PC-3 (cell line): ENCODE results near the gene GSC2. TPM values are rescaled to one million over a fixed set of nuclear protein-coding genes. Genes with fewer than 3 reads are reported as not detected.

Experiments
- ATAC-seq: fragments of 200-7000 bp; cut with Tn5 transposase; 2 replicates; pipeline ENCODE4 v1.9.1; 2020; ENCODE audit warnings: mild to moderate bottlenecking, moderate library complexity
- BruUV-seq: library from RNA; stranded (reverse); fragments of 400-500 nt; replicated peaks from 2 replicates; lab custom pipeline; 2021; lab: Mats Ljungman, UMichigan
- CTCF ChIA-PET: fragments of 300-600 bp; sonication (Branson Sonifier 250); formaldehyde crosslinking; loops from one replicate; lab custom pipeline; 2022; ENCODE audit warnings: antibody characterized with exemption; lab: Charles Lee
- POLR2A ChIA-PET: fragments of 300-600 bp; sonication (Branson Sonifier 250); formaldehyde crosslinking; loops from one replicate; lab custom pipeline; 2022; ENCODE audit warnings: antibody characterized with exemption; ENCODE audit not compliant: unreplicated experiment; lab: Charles Lee
- DNase-seq: peaks from one replicate; pipeline ENCODE4 v3.0.0-alpha.2; 2015
- H2AFZ ChIP-seq: fragments of 300-600 bp; sonication (generic); 2 replicates; pipeline ENCODE4 v1.6.0; 2016; ENCODE audit warnings: antibody characterized with exemption, low read length
- H3F3A ChIP-seq: fragments of 300-600 bp; sonication (generic); one replicate; pipeline ENCODE4 v1.6.0; 2017; ENCODE audit warnings: antibody characterized with exemption, low read length, control low read depth, mild to moderate bottlenecking; ENCODE audit not compliant: unreplicated experiment
- H3K27ac ChIP-seq: fragments of 300-600 bp; sonication (generic); 2 replicates; pipeline ENCODE4 v1.5.1; 2016; ENCODE audit warnings: mild to moderate bottlenecking, low read length
- H3K27me3 ChIP-seq: fragments of 300-600 bp; sonication (generic); 2 replicates; pipeline ENCODE4 v1.6.1; 2016; ENCODE audit warnings: low read length, mixed read lengths
- H3K36me3 ChIP-seq: fragments of 300-600 bp; sonication (generic); 2 replicates; pipeline ENCODE4 v1.6.1; 2016; ENCODE audit warnings: low read depth, mixed run types, low read length, mixed read lengths
- H3K4me1 ChIP-seq: fragments of 300-600 bp; sonication (generic); 2 replicates; pipeline ENCODE4 v1.5.1; 2016; ENCODE audit warnings: low read length; ENCODE audit not compliant: insufficient read depth
- H3K4me2 ChIP-seq: fragments of 300-600 bp; sonication (generic); 2 replicates; pipeline ENCODE4 v1.6.0; 2016; ENCODE audit warnings: low read length
- H3K4me3 ChIP-seq: fragments of 300-600 bp; sonication (generic); 2 replicates; pipeline ENCODE4 v1.5.1; 2016; ENCODE audit warnings: mild to moderate bottlenecking, low read length, mixed read lengths
- H3K79me2 ChIP-seq: fragments of 300-600 bp; sonication (generic); 2 replicates; pipeline ENCODE4 v1.6.1; 2017; ENCODE audit warnings: low read length, mixed read lengths
- H3K9ac ChIP-seq: fragments of 300-600 bp; sonication (generic); 2 replicates; pipeline ENCODE4 v1.6.0; 2016; ENCODE audit warnings: mild to moderate bottlenecking, low read length
- H3K9me2 ChIP-seq: fragments of 300-600 bp; sonication (generic); replicated peaks from 2 replicates; pipeline ENCODE4 v1.6.1; 2016; ENCODE audit warnings: mixed run types, low read length, mixed read lengths
- H3K9me3 ChIP-seq: fragments of 300-600 bp; sonication (generic); 2 replicates; pipeline ENCODE4 v1.6.1; 2016; ENCODE audit warnings: low read length, mixed read lengths
- H4K20me1 ChIP-seq: fragments of 300-600 bp; sonication (generic); 2 replicates; pipeline ENCODE4 v1.6.1; 2016; ENCODE audit warnings: low read length, mixed read lengths
- EZH2 ChIP-seq: fragments of 300-600 bp; sonication (generic); IDR thresholded peaks from one replicate; pipeline ENCODE4 v1.6.1; 2017; ENCODE audit warnings: antibody characterized with exemption, mild to moderate bottlenecking, low read length; ENCODE audit not compliant: unreplicated experiment
- EZH2phosphoT487 ChIP-seq: fragments of 300-600 bp; sonication (generic); IDR thresholded peaks from 2 replicates; pipeline ENCODE4 v1.6.1; 2018; ENCODE audit warnings: mild to moderate bottlenecking, antibody characterized with exemption, low read length, borderline replicate concordance
- intact Hi-C: fragments of 100-400 bp; cut with micrococcal nuclease; formaldehyde crosslinking; loops from 2 replicates; pipeline ENCODE4 v1.9.0; 2023
- total RNA-seq: library from RNA; depleted of rRNA; stranded (reverse); fragments of >200 nt; gene quantifications from 2 replicates; pipeline ENCODE4 v1.2.3, GENCODE V29; 2014
- TF ChIP-seq, protein P1 (sequence below): fragments of 300-600 bp; sonication (generic); conservative IDR thresholded peaks from 2 replicates; pipeline ENCODE4 v1.5.1; 2017; ENCODE audit warnings: antibody characterized with exemption, low read depth, mild to moderate bottlenecking, low read length

Gene GSC2
- total RNA-seq, 1 experiment from 2014 or later: not detected

DNA sequence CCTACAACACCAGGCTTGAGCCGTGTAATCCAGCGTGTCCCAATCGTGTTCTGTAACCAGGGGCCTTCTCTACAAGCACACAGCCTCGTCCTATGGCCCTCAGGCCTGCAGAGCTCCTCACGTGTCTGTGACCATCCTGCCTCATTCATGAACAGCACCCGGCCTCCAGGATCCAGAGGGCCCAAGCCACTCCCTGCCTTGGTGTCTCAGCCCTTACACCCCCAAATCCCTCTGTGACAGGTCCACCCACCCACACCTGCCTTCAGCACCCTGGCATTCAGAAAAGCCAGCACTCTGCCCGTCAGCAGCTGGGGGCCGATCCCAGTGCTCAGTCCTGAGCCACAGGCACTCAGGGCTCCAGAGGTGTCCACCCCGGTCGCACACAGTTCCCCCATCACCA lies 13.2 kb downstream of the GSC2 start:
- ATAC-seq: no peak
- ChIA-PET POLR2A (no interaction called here), CTCF (no interaction called here)
- Histone ChIP-seq H3K4me2 (no peak overlapping the region), H3K27ac (no peak overlapping the region), H3K27me3 (no peaks in the 10 kb centered on the region), H2AFZ (no peak overlapping the region), H3K36me3 (no peaks in the 10 kb centered on the region; the same call in 1 of the 2 replicates), H3K4me1 (no peaks in the 10 kb centered on the region), H3F3A (no peaks in the 10 kb centered on the region), H4K20me1 (no peaks in the 10 kb centered on the region), H3K79me2 (no peaks in the 10 kb centered on the region), H3K9me2 (no peaks in the 10 kb centered on the region), H3K9ac (no peak overlapping the region), H3K9me3 (no peaks in the 10 kb centered on the region), H3K4me3 (no peak overlapping the region)
- TF ChIP-seq EZH2phosphoT487: no peak
- no peak for TF ChIP-seq EZH2
- TF ChIP-seq, protein P1, sequence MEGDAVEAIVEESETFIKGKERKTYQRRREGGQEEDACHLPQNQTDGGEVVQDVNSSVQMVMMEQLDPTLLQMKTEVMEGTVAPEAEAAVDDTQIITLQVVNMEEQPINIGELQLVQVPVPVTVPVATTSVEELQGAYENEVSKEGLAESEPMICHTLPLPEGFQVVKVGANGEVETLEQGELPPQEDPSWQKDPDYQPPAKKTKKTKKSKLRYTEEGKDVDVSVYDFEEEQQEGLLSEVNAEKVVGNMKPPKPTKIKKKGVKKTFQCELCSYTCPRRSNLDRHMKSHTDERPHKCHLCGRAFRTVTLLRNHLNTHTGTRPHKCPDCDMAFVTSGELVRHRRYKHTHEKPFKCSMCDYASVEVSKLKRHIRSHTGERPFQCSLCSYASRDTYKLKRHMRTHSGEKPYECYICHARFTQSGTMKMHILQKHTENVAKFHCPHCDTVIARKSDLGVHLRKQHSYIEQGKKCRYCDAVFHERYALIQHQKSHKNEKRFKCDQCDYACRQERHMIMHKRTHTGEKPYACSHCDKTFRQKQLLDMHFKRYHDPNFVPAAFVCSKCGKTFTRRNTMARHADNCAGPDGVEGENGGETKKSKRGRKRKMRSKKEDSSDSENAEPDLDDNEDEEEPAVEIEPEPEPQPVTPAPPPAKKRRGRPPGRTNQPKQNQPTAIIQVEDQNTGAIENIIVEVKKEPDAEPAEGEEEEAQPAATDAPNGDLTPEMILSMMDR: no peak
- intact Hi-C loops: no loop called here
- no peak for DNase-seq
- BruUV-seq: no TSS peak

GRCh38 chr22:19134874-19135273 lies 15.2 kb downstream of the GSC2 start:
- no peaks in the 10 kb centered on the region for H3K9me2 ChIP-seq
- POLR2A ChIA-PET: no interaction called here
- no peaks in the 10 kb centered on the region for H3K9me3 ChIP-seq
- no peak for TF ChIP-seq EZH2phosphoT487
- TF ChIP-seq EZH2: no peak
- TF ChIP-seq, protein P1: no peak
- no peaks in the 10 kb centered on the region for H3F3A ChIP-seq
- no peak overlapping the region for H3K4me2 ChIP-seq
- H3K36me3 ChIP-seq: no peaks in the 10 kb centered on the region; the same call in 1 of the 2 replicates
- no peak for ATAC-seq
- no TSS peak for BruUV-seq
- H3K4me1 ChIP-seq: no peaks in the 10 kb centered on the region
- no peaks in the 10 kb centered on the region for H3K27me3 ChIP-seq
- intact Hi-C loops: no loop called here
- no peak overlapping the region for H3K4me3 ChIP-seq
- no peak overlapping the region for H3K9ac ChIP-seq
- H4K20me1 ChIP-seq: no peaks in the 10 kb centered on the region
- no peak for DNase-seq
- no peaks in the 10 kb centered on the region for H3K79me2 ChIP-seq
- H3K27ac ChIP-seq: no peak overlapping the region
- CTCF ChIA-PET: no interaction called here
- H2AFZ ChIP-seq: no peak overlapping the region

DNA sequence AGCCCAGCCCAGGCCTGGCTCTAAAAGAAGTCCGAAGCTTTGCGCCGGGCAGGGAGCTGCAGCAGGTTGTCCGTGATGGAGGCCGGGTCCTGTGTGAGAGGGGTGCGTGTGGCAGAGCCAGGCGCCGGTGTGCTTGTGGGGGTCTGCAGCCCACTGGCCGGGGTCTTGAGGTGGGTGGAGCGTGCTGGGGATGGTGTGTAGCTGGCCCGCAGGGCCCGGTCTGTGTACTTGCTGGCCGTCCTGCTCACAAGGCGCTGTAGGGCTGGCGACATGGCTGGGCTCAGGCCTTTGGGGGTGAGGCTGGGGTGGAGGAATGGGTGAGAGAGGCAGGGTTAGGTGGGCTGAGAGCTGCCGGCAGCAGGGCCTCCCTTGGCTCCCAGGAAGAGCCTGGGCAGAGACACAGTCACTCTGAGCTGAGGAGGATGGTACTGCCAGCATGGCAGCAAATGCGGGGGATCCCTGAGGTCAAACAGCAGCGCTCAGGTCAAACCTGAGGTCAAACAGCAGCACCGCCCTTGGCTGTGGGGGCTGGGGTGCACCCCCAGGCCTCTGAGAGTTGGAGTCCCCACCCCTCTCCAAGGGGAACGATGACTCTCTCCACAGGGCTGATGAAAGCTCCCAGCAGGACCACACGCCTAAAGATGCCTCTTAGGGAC lies 15.8 kb downstream of the GSC2 start:
- BruUV-seq: no TSS peak
- H2AFZ ChIP-seq: no peak overlapping the region
- no peaks in the 10 kb centered on the region for H3K79me2 ChIP-seq
- no peaks in the 10 kb centered on the region; the same call in 1 of the 2 replicates for H3K36me3 ChIP-seq
- POLR2A ChIA-PET: no interaction called here
- H3K9me2 ChIP-seq: no peaks in the 10 kb centered on the region
- H3K9me3 ChIP-seq: no peaks in the 10 kb centered on the region
- no peak overlapping the region for H3K4me2 ChIP-seq
- H3K27me3 ChIP-seq: no peaks in the 10 kb centered on the region
- H3F3A ChIP-seq: no peaks in the 10 kb centered on the region
- no peaks in the 10 kb centered on the region for H3K4me1 ChIP-seq
- no peak overlapping the region for H3K27ac ChIP-seq
- H3K4me3 ChIP-seq: no peak overlapping the region
- no peak overlapping the region for H3K9ac ChIP-seq
- no peaks in the 10 kb centered on the region for H4K20me1 ChIP-seq
- intact Hi-C loops: no loop called here
- CTCF ChIA-PET: no interaction called here
- ATAC-seq: no peak
- TF ChIP-seq EZH2phosphoT487 (no peak), EZH2 (no peak)
- DNase-seq: no peak
